HEK293 (cell line): ENCODE measurements around the gene GRHL3.
A peak's percentile ranks its signal among the peaks of the same experiment; 100 is the strongest.

Experiments used
- CTCF ChIA-PET: fragments of 350-600 bp; formaldehyde crosslinking; extraction: SDS; loops from one replicate; lab custom pipeline; 2021; ENCODE audit warnings: antibody characterized with exemption; lab: Yijun Ruan, JAX
- POLR2A ChIA-PET: fragments of 300-600 bp; formaldehyde crosslinking; extraction: SDS; loops from one replicate; lab custom pipeline; 2020; ENCODE audit warnings: antibody characterized with exemption, inconsistent platforms; lab: Yijun Ruan, JAX
- H3K27ac ChIP-seq: fragments of 200-500 bp; sonication (Bioruptor generic); 2 replicates; pipeline ENCODE4 v1.5.1; 2014; ENCODE audit warnings: low read depth, low read length, control low read depth, inconsistent platforms; ENCODE audit errors: extremely low read depth
- H3K36me3 ChIP-seq, 2 experiments: fragments of 200-500 bp in 1 of 2; sonication (Bioruptor generic) in 1 of 2; 1 replicate in 1 of 2; 2 replicates in 1 of 2; pipeline ENCODE4 v1.5.1; 2014 to 2017; ENCODE audit warnings: inconsistent platforms in 2 of 2, low read length in 2 of 2; ENCODE audit not compliant: control insufficient read depth in 2 of 2, insufficient read depth in 1 of 2
- H3K4me1 ChIP-seq: fragments of 200-500 bp; sonication (Bioruptor generic); 2 replicates; pipeline ENCODE4 v1.5.1; 2014; ENCODE audit warnings: mild to moderate bottlenecking, low read length, inconsistent platforms; ENCODE audit not compliant: control insufficient read depth, insufficient read depth
- H3K4me3 ChIP-seq: 2 replicates; pipeline ENCODE4 v1.5.1; 2011; ENCODE audit warnings: low read depth, mild to moderate bottlenecking, control low read depth, low read length, moderate library complexity
- H3K9me3 ChIP-seq: fragments of 200-500 bp; sonication (Bioruptor generic); 2 replicates; pipeline ENCODE4 v1.5.1; 2014; ENCODE audit warnings: low read depth, low read length, inconsistent platforms; ENCODE audit not compliant: control insufficient read depth, insufficient read depth
- HIC1 ChIP-seq: fragments of 450-650 bp; formaldehyde crosslinking; IDR thresholded peaks from 2 replicates; pipeline ENCODE4 v1.5.1; 2016; ENCODE audit warnings: missing biosample characterization, missing genetic modification characterization
- HOXA7 ChIP-seq: sonication (generic); formaldehyde crosslinking; IDR thresholded peaks from 2 replicates; pipeline ENCODE4 v1.8.1; 2022; ENCODE audit warnings: missing genetic modification reagents, borderline replicate concordance
- MEIS1 ChIP-seq: sonication (generic); formaldehyde crosslinking; IDR thresholded peaks from 2 replicates; pipeline ENCODE4 v1.8.1; 2022; ENCODE audit warnings: missing genetic modification reagents, mild to moderate bottlenecking, borderline replicate concordance
- PRDM4 ChIP-seq: fragments of 450-650 bp; formaldehyde crosslinking; IDR thresholded peaks from 2 replicates; pipeline ENCODE4 v1.5.1; 2017; ENCODE audit warnings: missing biosample characterization, missing genetic modification characterization
- TCF7L2 ChIP-seq: IDR thresholded peaks from 2 replicates; pipeline ENCODE4 v1.6.1; 2011; ENCODE audit warnings: low read depth, mild to moderate bottlenecking, inconsistent platforms, low read length, moderate library complexity, borderline replicate concordance
- YY2 ChIP-seq: fragments of 450-650 bp; formaldehyde crosslinking; IDR thresholded peaks from 2 replicates; pipeline ENCODE4 v1.5.1; 2016; ENCODE audit warnings: missing biosample characterization, missing genetic modification characterization
- ZBTB1 ChIP-seq: fragments of 450-650 bp; formaldehyde crosslinking; IDR thresholded peaks from 2 replicates; pipeline ENCODE4 v1.5.1; 2016; ENCODE audit warnings: missing biosample characterization, missing genetic modification characterization
- ZIC2 ChIP-seq: fragments of 450-650 bp; formaldehyde crosslinking; IDR thresholded peaks from 2 replicates; pipeline ENCODE4 v1.5.1; 2016; ENCODE audit warnings: missing biosample characterization, missing genetic modification characterization
- ZNF157 ChIP-seq: fragments of 450-650 bp; formaldehyde crosslinking; IDR thresholded peaks from 2 replicates; pipeline ENCODE4 v1.5.1; 2016; ENCODE audit warnings: missing biosample characterization, missing genetic modification characterization
- ZNF354C ChIP-seq: fragments of 450-650 bp; formaldehyde crosslinking; IDR thresholded peaks from 2 replicates; pipeline ENCODE4 v1.5.1; 2016; ENCODE audit warnings: missing biosample characterization, missing genetic modification characterization, low read depth, borderline replicate concordance
- ZNF37A ChIP-seq: fragments of 450-650 bp; IDR thresholded peaks from 2 replicates; pipeline ENCODE4 v1.5.1; 2018; ENCODE audit warnings: missing biosample characterization, missing genetic modification characterization
- ZNF404 ChIP-seq: fragments of 450-650 bp; formaldehyde crosslinking; IDR thresholded peaks from 2 replicates; pipeline ENCODE4 v1.5.1; 2017; ENCODE audit warnings: missing biosample characterization, missing genetic modification characterization
- ZNF585B ChIP-seq: fragments of 450-650 bp; formaldehyde crosslinking; IDR thresholded peaks from 2 replicates; pipeline ENCODE4 v1.5.1; 2016; ENCODE audit warnings: missing biosample characterization, missing genetic modification characterization
- ZNF747 ChIP-seq: fragments of 450-650 bp; formaldehyde crosslinking; IDR thresholded peaks from 2 replicates; pipeline ENCODE4 v1.5.1; 2016; ENCODE audit warnings: missing biosample characterization, missing genetic modification characterization
- TF ChIP-seq, protein P1 (sequence below): fragments of 450-650 bp; IDR thresholded peaks from 2 replicates; pipeline ENCODE4 v1.5.1; 2018; ENCODE audit warnings: missing biosample characterization, mild to moderate bottlenecking, missing genetic modification characterization

Gene GRHL3

DNA sequence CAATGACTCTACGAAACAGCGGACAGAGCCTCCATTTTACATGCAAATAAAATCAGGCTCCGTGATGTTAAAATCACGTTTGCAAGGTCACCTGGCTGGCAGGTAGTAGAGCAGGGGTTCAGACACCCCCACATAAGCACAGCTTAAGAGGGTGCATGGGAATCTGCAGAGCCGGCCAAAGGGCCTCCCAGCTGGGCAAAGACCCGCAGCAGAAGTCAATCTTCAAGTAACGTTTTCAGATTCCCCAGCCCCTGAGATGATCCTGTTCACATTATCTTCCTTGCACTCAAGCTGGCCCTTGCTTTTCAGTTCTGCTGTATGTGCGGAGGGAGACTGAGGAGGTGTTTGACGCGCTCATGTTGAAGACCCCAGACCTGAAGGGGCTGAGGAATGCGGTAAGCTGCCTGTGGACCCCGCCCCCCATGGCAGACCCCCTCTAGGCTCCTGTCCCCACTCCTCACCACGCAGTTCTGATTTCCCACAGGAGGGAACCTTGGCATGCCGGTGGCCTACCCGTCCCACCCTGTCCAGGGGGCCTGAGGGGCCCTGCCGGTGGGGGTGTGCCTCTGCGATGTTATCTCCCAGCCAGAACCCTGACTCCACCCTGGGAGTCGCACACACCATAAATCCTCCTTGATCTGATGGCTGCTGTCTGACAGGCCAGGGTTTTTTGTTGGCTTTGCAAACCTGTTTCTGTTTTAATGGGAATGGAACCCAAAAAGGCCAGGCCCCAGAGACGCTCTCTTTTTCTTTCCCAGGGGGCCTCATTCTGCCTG lies 28.2 kb downstream of the GRHL3 start (continued):
- TF ChIP-seq PRDM4 (tag by site-specific recombination) (no peak), ZIC2 (tag by site-specific recombination) (peak; percentile 68), YY2 (no peak), TCF7L2 (no peak), ZNF157 (tag by site-specific recombination) (no peak)

- Histone ChIP-seq H3K36me3 (peaks cover 0 to 10% of the 10 kb centered on the region in 2 experiments; a peak in 1 of 3 replicates), H3K9me3 (no peaks in the 10 kb centered on the region), H3K4me1 (peaks cover 10% of the 10 kb centered on the region), H3K27ac (no peak overlapping the region), H3K4me3 (no peak overlapping the region)
- ChIA-PET CTCF (interaction anchor here (0.9 to 1.4 kb wide), 2 partner anchors 43 to 146 kb away, joined by 3 to 8 read pairs; no protein-coding TSS in a partner anchor), POLR2A (interaction anchor here (0.7 to 1.1 kb wide), 2 partner anchors 10 to 26 kb away, joined by 3 read pairs; no protein-coding TSS in a partner anchor)
- no peak for TF ChIP-seq ZNF404 (tag by site-specific recombination)
- no peak for TF ChIP-seq HIC1 (tag by site-specific recombination)
- no peak for TF ChIP-seq ZNF354C
- TF ChIP-seq MEIS1 (CRISPR knock-in tag): no peak
- TF ChIP-seq ZNF37A (tag by site-specific recombination): no peak
- no peak for TF ChIP-seq ZBTB1 (tag by site-specific recombination)
- TF ChIP-seq ZIC2 (tag by site-specific recombination): no peak
Measured at GRCh38 chr1:24348196-24348595, 29.0 kb downstream of the GRHL3 start.

GRCh38 chr1:24349891-24350290 lies 30.7 kb downstream of the GRHL3 start:
- ChIA-PET CTCF (interaction anchor here (0.6 kb wide), 1 partner anchor 201 kb away, joined by 3 read pairs; no protein-coding TSS in a partner anchor), POLR2A (interaction anchor here (0.6 kb wide), 1 partner anchor 162 kb away, joined by 3 read pairs; no protein-coding TSS in a partner anchor)
- H3K27ac ChIP-seq: no peak overlapping the region
- peaks cover 10% of the 10 kb centered on the region for H3K4me1 ChIP-seq
- no peak for TF ChIP-seq HOXA7 (CRISPR knock-in tag)
- TF ChIP-seq ZNF585B: no peak
- no peak for TF ChIP-seq ZNF747 (tag by site-specific recombination)
- TF ChIP-seq, protein P1, sequence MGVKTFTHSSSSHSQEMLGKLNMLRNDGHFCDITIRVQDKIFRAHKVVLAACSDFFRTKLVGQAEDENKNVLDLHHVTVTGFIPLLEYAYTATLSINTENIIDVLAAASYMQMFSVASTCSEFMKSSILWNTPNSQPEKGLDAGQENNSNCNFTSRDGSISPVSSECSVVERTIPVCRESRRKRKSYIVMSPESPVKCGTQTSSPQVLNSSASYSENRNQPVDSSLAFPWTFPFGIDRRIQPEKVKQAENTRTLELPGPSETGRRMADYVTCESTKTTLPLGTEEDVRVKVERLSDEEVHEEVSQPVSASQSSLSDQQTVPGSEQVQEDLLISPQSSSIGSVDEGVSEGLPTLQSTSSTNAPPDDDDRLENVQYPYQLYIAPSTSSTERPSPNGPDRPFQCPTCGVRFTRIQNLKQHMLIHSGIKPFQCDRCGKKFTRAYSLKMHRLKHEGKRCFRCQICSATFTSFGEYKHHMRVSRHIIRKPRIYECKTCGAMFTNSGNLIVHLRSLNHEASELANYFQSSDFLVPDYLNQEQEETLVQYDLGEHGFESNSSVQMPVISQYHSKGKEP (tag by site-specific recombination): no peak
- TF ChIP-seq ZNF157 (tag by site-specific recombination): no peak
- peaks cover 0 to 25% of the 10 kb centered on the region in 2 experiments; a peak in 1 of 3 replicates for H3K36me3 ChIP-seq
- H3K9me3 ChIP-seq: no peaks in the 10 kb centered on the region
- no peak overlapping the region for H3K4me3 ChIP-seq
